ENCODE measurements around the gene P3H3. TPM values are rescaled to one million over a fixed set of nuclear protein-coding genes. Genes with fewer than 3 reads are reported as not detected.

P3H3 gene
- total and polyA plus RNA-seq, 9 of the 15 experiments (the other 6 are each of a cell fraction or from before 2014, with no cell fraction given), result 0.03 to 15.0 (median 4.8) TPM

GRCh38 chr12:6868211-6869048, 40.2 kb downstream of the P3H3 start (continued):
- peak; percentile 98 for TF ChIP-seq ZC3H4 (CRISPR knock-in tag; IDR thresholded peaks at IDR 0.05; ENCODE audit: borderline replicate concordance)
- no peak for TF ChIP-seq ETV6 (IDR thresholded peaks at IDR 0.05; ENCODE audit: borderline replicate concordance in 1 of 2, low read depth in 2 of 2, low read length in 1 of 2)
- peak; percentile 65; the same call in 1 of the 2 replicates for TF ChIP-seq ETV6 (CRISPR knock-in tag; IDR thresholded peaks at IDR 0.05; ENCODE audit: borderline replicate concordance)
- TF ChIP-seq MAFF (IDR thresholded peaks at IDR 0.05; ENCODE audit: low read length), result peak; percentile 12; the same call in 1 of the 2 replicates
- TF ChIP-seq SAP30 (IDR thresholded peaks at IDR 0.05; ENCODE audit: borderline replicate concordance, insufficient read depth, low read depth, low read length, poor library complexity, severe bottlenecking), result peak; percentile 38
- peak; percentile 13 for TF ChIP-seq SP1 (CRISPR knock-in tag; IDR thresholded peaks at IDR 0.05)
- no peak for TF ChIP-seq CBFA2T3 (IDR thresholded peaks at IDR 0.05)
- 0 out of 2 replicates have a peak, but pooled peaks have one; percentile 2 for TF ChIP-seq TFAP4 (CRISPR knock-in tag; IDR thresholded peaks at IDR 0.05; ENCODE audit: borderline replicate concordance)
- peak; percentile 34 to 58; a peak in 3 of 4 replicates for TF ChIP-seq NRF1 (conservative IDR thresholded peaks at IDR 0.05 in 1 of 2, IDR thresholded peaks at IDR 0.05 in 1 of 2)
- TF ChIP-seq GATA2 (CRISPR knock-in tag; IDR thresholded peaks at IDR 0.05), result peak; percentile 51; the same call in 1 of the 2 replicates
- no peak for TF ChIP-seq CEBPZ (IDR thresholded peaks at IDR 0.05; ENCODE audit: borderline replicate concordance, low read depth, low read length)
- TF ChIP-seq CHD1 (IDR thresholded peaks at IDR 0.05; ENCODE audit: low read length), result peak; percentile 90
- TF ChIP-seq HCFC1 (IDR thresholded peaks at IDR 0.05; ENCODE audit: low read depth, low read length), result no peak

All from K562 (cell line).